Pancreas (tissue), 10 donors: ENCODE data around the gene NONO. TPM values are rescaled to one million over a fixed set of nuclear protein-coding genes. Genes with fewer than 3 reads are reported as not detected.
"Not testable (repeated sequence)": the region's sequence is repeated elsewhere in the genome, so short reads cannot be mapped to it uniquely, and the experiment has no call there.

Experiments
- ATAC-seq, 4 donors: fragments of 200-7000 bp; cut with Tn5 transposase; one replicate each; pipeline versions ENCODE4 v1.8.0 to v1.9.1; 2020; ENCODE audit warnings: mild to moderate bottlenecking in 4 of 4, moderate library complexity in 4 of 4
- DNase-seq, 6 donors: peaks; one replicate each; pipeline ENCODE4 v3.0.0-alpha.2; 2020
- FAIRE-seq: peaks from 2 replicates; lab custom pipeline; 2012; peaks lifted over from hg19 to GRCh38; lab: Jason Lieb, UNC
- H3K27ac ChIP-seq, 4 donors: fragments of 200-600 bp; sonication (generic); 1 replicate in 3 of 4; 2 replicates in 1 of 4; pipeline versions ENCODE4 v1.5.0 to v1.8.0; 2020
- H3K27me3 ChIP-seq, 4 donors: fragments of 200-600 bp; one replicate each; pipeline ENCODE4 v1.8.0; 2021
- H3K36me3 ChIP-seq, 3 donors: fragments of 200-600 bp; sonication (generic) in 1 of 3; one replicate each; pipeline versions ENCODE4 v1.5.0 to v1.8.0; 2020 to 2021
- H3K4me1 ChIP-seq, 3 donors: fragments of 200-600 bp; one replicate each; pipeline ENCODE4 v1.8.0; 2021
- H3K4me3 ChIP-seq, 4 donors: fragments of 200-600 bp; sonication (generic) in 2 of 4; one replicate each; pipeline versions ENCODE4 v1.5.0 to v1.8.0; 2020 to 2021
- H3K9me3 ChIP-seq, 4 donors: fragments of 200-600 bp; one replicate each; pipeline ENCODE4 v1.8.0; 2021
- CTCF ChIP-seq, 4 donors: fragments of 200-600 bp; sonication (generic) in 3 of 4; IDR thresholded peaks; one replicate each; pipeline versions ENCODE4 v1.5.0 to v1.8.0; 2021; ENCODE audit warnings: antibody characterized with exemption in 4 of 4
- WGBS, 2 donors: extraction: QIAGEN DNeasy Blood & Tissue Kit; methylation state at CpG; one replicate each; pipeline ENCODE4 v1.1.7; 2013; 5-methylcytosine and 5-hydroxymethylcytosine counted together
- intact Hi-C, 3 donors: fragments of 100-400 bp; cut with DNase I; formaldehyde crosslinking; loops; one replicate each; pipeline versions ENCODE4 v1.11.1 to v1.14.2; 2022
- polyA plus RNA-seq, 2 donors: library from polyadenylated mRNA; stranded (reverse); fragments of 200-250 nt; gene quantifications; one replicate each; pipeline ENCODE4 v1.2.3, GENCODE V29; 2013
- total RNA-seq, 6 donors: library from RNA; stranded (reverse); fragmentation: NEBNext Ultra II Directional in 4 of 6; extraction: Animal tissue kit (Norgen Biotek cat#: 25700) in 4 of 6; gene quantifications; one replicate each; pipeline versions ENCODE4 v1.2.1 to v1.2.4, GENCODE V29; 2021 to 2023
- donor health status: healthy with polysubstance abuse.
- donor health status: DM: no; HTN: no; CAD: no; lungs with moderate emphysema.
- donor health status: DM: no; HTN: no; CAD: no.
- donor health status: control.
- donor health status: control.
- donor health status: Bipolar disorder and iron deficiency.
- donor health status: DM: yes; HTN: yes; CAD: no.
- donor health status: DM: no; HTN: no; CAD: no.
- donor health status: DM: no; HTN: no; CAD: no.
- donor health status: DM: yes; HTN: yes; CAD: no.

NONO gene
- total and polyA plus RNA-seq, 8 donors, result 72.0 to 215 (median 168) TPM

DNA sequence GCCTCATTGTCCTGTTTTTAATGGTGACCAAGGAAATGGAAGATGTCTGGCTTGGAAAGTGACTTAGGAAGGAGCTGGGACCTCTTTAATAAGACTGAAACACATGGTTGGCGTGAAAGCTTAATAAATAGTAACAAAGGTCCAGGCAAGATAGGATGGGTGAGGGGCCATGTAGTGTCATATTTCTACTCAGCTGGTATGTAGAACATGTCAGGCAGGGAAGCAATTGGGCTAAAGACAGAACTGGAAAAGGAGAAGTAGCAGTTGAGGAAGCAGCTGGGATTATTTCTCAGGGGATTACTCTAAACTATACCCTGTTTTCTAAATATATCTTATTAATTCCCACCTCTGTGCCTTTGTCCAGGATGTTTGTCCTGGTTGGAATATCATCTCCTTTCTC lies 36.7 kb downstream of the NONO start:
- 74 to 92% methylated on average over 1 of the region's 1 CpG for WGBS, 2 donors
- no peak for ATAC-seq

DNA sequence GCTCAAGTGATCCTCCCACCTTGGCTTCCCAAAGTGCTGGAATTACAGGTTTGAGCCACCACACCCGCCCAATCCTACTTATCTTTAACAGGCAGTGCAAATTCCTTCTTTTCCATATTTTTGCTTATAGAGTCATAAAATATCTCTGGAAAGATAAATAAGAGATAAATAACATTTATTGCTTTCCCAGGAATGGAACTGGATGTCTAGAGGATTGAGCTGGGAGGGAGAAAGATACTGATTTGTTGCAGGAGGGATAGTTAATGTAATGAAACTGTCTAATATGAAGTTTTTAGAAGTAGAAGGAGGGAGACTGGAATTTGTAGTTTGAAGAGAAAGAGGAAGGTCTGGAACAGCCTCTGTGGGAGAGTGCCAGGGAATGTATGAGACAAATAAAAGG lies 38.3 kb downstream of the NONO start:
- no peaks in the 10 kb centered on the region for H3K27me3 ChIP-seq
- 84 to 91% methylated on average over 1 of the region's 1 CpG for WGBS, 2 donors
- H3K4me1 ChIP-seq, result no peaks in the 10 kb centered on the region
- intact Hi-C loops, result no loop called here
- no peak overlapping the region for H3K4me3 ChIP-seq
- TF ChIP-seq CTCF (IDR thresholded peaks at IDR 0.05), result no peak
- no peaks in the 10 kb centered on the region for H3K36me3 ChIP-seq
- H3K27ac ChIP-seq, result no peak overlapping the region
- FAIRE-seq (peak; percentile 98), ATAC-seq (no peak), DNase-seq (no peak)
- no peaks in the 10 kb centered on the region for H3K9me3 ChIP-seq

More for the DNA sequence above, 36.7 kb downstream of the NONO start:
- no peak for FAIRE-seq
- Histone ChIP-seq H3K27me3 (no peaks in the 10 kb centered on the region), H3K4me3 (no peak overlapping the region), H3K9me3 (no peaks in the 10 kb centered on the region), H3K4me1 (no peaks in the 10 kb centered on the region), H3K27ac (no peak overlapping the region), H3K36me3 (no peaks in the 10 kb centered on the region)
- no peak for DNase-seq
- intact Hi-C loops, result no loop called here
- no peak for TF ChIP-seq CTCF (IDR thresholded peaks at IDR 0.05)

DNA sequence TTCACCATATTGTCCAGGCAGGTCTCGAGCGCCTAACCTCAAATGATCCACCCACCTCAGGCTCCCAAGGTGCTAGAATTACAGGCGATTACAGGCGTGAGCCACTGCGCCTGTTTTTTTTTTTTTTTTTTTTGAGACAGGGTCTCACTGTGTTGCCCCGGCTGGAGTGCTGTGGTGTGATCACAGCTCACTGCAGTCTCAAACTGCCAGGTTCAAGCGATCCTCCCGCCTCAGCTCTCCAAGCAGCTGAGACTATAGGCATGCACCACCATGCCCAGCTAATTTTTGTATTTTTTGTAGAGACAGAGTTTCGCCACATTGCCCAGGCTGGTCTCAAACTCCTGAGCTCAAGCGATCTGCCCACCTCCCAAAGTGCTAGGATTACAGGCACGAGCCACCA lies 41.0 kb downstream of the NONO start:
- H3K9me3 ChIP-seq, intact Hi-C loops, ATAC-seq, H3K27me3 ChIP-seq, H3K27ac ChIP-seq, DNase-seq, H3K4me1 ChIP-seq, H3K4me3 ChIP-seq, FAIRE-seq, H3K36me3 ChIP-seq: not testable (repeated sequence)
- WGBS, 2 donors, result 85 to 98% methylated on average over 11 of the region's 11 CpGs

GRCh38 chrX:71326394-71326793 lies 43.0 kb downstream of the NONO start:
- FAIRE-seq (no peak), DNase-seq (no peak), ATAC-seq (no peak)
- Histone ChIP-seq H3K4me1 (no peaks in the 10 kb centered on the region), H3K36me3 (no peaks in the 10 kb centered on the region), H3K9me3 (no peaks in the 10 kb centered on the region), H3K27ac (no peak overlapping the region), H3K4me3 (no peak overlapping the region), H3K27me3 (no peaks in the 10 kb centered on the region)
- 74 to 98% methylated on average over 3 of the region's 3 CpGs for WGBS, 2 donors
- intact Hi-C loops, result no loop called here
- no peak for TF ChIP-seq CTCF (IDR thresholded peaks at IDR 0.05)

DNA sequence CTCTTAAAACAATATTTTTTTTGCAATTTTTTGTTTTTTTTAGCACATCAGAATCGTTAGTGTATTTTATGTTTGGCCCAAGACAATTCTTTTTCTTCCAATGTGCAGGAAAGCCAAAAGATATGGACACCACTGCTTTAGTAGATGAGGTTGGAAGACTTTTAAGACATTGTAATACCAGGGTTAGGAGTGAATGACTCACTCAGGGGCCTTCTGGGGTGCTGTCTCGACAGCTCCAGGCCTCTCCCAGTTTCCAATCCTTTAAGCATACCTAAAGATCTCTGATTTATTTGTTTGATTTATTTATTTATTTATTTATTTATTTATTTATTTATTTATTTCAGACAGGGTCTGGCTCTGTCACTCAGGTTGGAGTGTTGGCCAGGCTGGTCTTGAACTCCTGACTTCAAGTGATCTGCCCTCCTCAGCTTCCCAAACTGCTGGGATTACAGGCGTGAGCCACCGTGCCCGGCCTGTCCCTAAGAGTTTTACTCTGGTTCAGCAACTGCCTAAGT lies 65.8 kb downstream of the NONO start:
- H3K9me3 ChIP-seq, DNase-seq, H3K36me3 ChIP-seq, FAIRE-seq, H3K27me3 ChIP-seq, intact Hi-C loops, H3K4me1 ChIP-seq, H3K4me3 ChIP-seq, ATAC-seq, H3K27ac ChIP-seq: not testable (repeated sequence)
- WGBS, 2 donors, result 45 to 72% methylated on average over 2 of the region's 5 CpGs

- FAIRE-seq, ATAC-seq: not testable (repeated sequence)
- 22 to 25% methylated on average over 1 to 2 of the region's 6 CpGs for WGBS, 2 donors
These were observed 66.4 kb downstream of the NONO start for GRCh38 chrX:71349867-71350266.

More at GRCh38 chrX:71349867-71350266, 66.4 kb downstream of the NONO start:
- intact Hi-C loops, result loop anchor here in 1 of 3 donors (10.0 kb wide), 1 partner anchor 55 kb away; no protein-coding TSS in a partner anchor
- H3K27ac ChIP-seq, H3K4me3 ChIP-seq, H3K9me3 ChIP-seq, H3K4me1 ChIP-seq, H3K27me3 ChIP-seq, H3K36me3 ChIP-seq, DNase-seq: not testable (repeated sequence)

Other genes starting within 250 kb of the NONO start
- 10 to 100 TPM; 17.1 to 31.3 (median 23.5) TPM for gene SNX12, start 215.3 kb upstream of the NONO start, total RNA-seq
- gene SNX12, start 215.3 kb upstream of the NONO start, polyA plus RNA-seq, result 10 to 100 TPM in 1 of 2 donors, 1 to 10 TPM in 1; 9.8 to 16.1 TPM
- 10 to 100 TPM in 5 of 6 donors, 1 to 10 TPM in 1; 8.9 to 20.0 (median 14.6) TPM for gene FOXO4, start 187.8 kb upstream of the NONO start, total RNA-seq
- gene FOXO4, start 187.8 kb upstream of the NONO start, polyA plus RNA-seq, result 1 to 10 TPM; 7.5 to 8.5 TPM
- gene CXorf65, start 176.9 kb upstream of the NONO start, total RNA-seq, result not detected
- gene CXorf65, start 176.9 kb upstream of the NONO start, polyA plus RNA-seq, result not detected
- 1 to 10 TPM in 4 of 6 donors, under 1 TPM in 2; 0.19 to 4.4 (median 1.8) TPM for gene IL2RG, start 172.1 kb upstream of the NONO start, total RNA-seq
- gene IL2RG, start 172.1 kb upstream of the NONO start, polyA plus RNA-seq, result 1 to 10 TPM; 1.1 to 1.3 TPM
- gene MED12, start 165.0 kb upstream of the NONO start, total RNA-seq, result 10 to 100 TPM; 12.2 to 25.7 (median 18.8) TPM
- 10 to 100 TPM; 12.8 to 15.9 TPM for gene MED12, start 165.0 kb upstream of the NONO start, polyA plus RNA-seq
- gene NLGN3, start 138.8 kb upstream of the NONO start, total RNA-seq, result under 1 TPM; 0.04 to 0.56 (median 0.21) TPM
- gene NLGN3, start 138.8 kb upstream of the NONO start, polyA plus RNA-seq, result under 1 TPM; 0.11 to 0.33 TPM
- gene GJB1, start 60.4 kb upstream of the NONO start, total RNA-seq, result 10 to 100 TPM; 48.2 to 70.6 (median 56.2) TPM
- gene GJB1, start 60.4 kb upstream of the NONO start, polyA plus RNA-seq, result 10 to 100 TPM; 40.1 to 63.4 TPM
- 10 to 100 TPM in 3 of 6 donors, 1 to 10 TPM in 3; 4.5 to 15.9 (median 8.9) TPM for gene ZMYM3, start 29.5 kb upstream of the NONO start, total RNA-seq
- 10 to 100 TPM in 1 of 2 donors, 1 to 10 TPM in 1; 9.0 to 10.8 TPM for gene ZMYM3, start 29.5 kb upstream of the NONO start, polyA plus RNA-seq
- gene ITGB1BP2, start 18.1 kb downstream of the NONO start, total RNA-seq, result under 1 TPM; 0.13 to 0.58 (median 0.27) TPM
- gene ITGB1BP2, start 18.1 kb downstream of the NONO start, polyA plus RNA-seq, result 1 to 10 TPM; 1.1 to 2.0 TPM
- 10 to 100 TPM; 13.5 to 23.2 (median 17.0) TPM for gene TAF1, start 82.7 kb downstream of the NONO start, total RNA-seq
- 10 to 100 TPM in 1 of 2 donors, 1 to 10 TPM in 1; 9.8 to 11.8 TPM for gene TAF1, start 82.7 kb downstream of the NONO start, polyA plus RNA-seq
- gene OGT, start 249.5 kb downstream of the NONO start, total RNA-seq, result 100 to 1,000 TPM in 1 of 6 donors, 10 to 100 TPM in 5; 47.8 to 118 (median 69.4) TPM
- gene OGT, start 249.5 kb downstream of the NONO start, polyA plus RNA-seq, result 10 to 100 TPM; 84.2 to 87.9 TPM